Heart left ventricle (tissue), 13 donors: Measurements from ENCODE around the gene MS4A15.

Experiments
- POLR2A ChIP-seq, 2 donors: fragments of 450-650 bp; IDR thresholded peaks; one replicate each; pipeline ENCODE4 v1.6.1; 2017; ENCODE audit warnings: antibody characterized with exemption in 2 of 2, mild to moderate bottlenecking in 2 of 2, moderate library complexity in 2 of 2
- TF ChIP-seq, protein P1 (sequence below), 12 donors: fragments of 200-600 bp; sonication (generic) in 4 of 12; IDR thresholded peaks; one replicate each; pipeline versions ENCODE4 v1.5.0 to v1.8.0; 2018 to 2022; ENCODE audit warnings: antibody characterized with exemption in 12 of 12, mild to moderate bottlenecking in 5 of 12
- donor health status: ischemic (EF 13 %, LVEDD 7.1; RV severe dilation, severe dysfunction).
- donor health status: DM: no; HTN: yes; CAD: no.
- donor health status: DM: no; HTN: no; CAD: no.
- donor health status: ischemic (EF 25% LVEDD 6.9; RV normal size, moderate dysfunction).
- donor health status: ischemic (EF 25% LVEDD 5.7; RV mildly dilated, moderate dysfunction).
- donor health status: ischemic (EF 35%, LVEDD 5.7; RV mildly dilated, moderate dysfunction).
- donor health status: nonischemic (EF 11% LVEDD 7.7; RV severe dilation, severe dysfunction).
- donor health status: DM: yes; HTN: yes; CAD: no.
- donor health status: PGD.
- donor health status: ischemic (EF 29% LVEDD 5.4; RV normal size, mild dysfunction).
- donor health status: nonischemic (EF 23%, LVEDD 6.1; RV moderate dilation, normal function).

DNA sequence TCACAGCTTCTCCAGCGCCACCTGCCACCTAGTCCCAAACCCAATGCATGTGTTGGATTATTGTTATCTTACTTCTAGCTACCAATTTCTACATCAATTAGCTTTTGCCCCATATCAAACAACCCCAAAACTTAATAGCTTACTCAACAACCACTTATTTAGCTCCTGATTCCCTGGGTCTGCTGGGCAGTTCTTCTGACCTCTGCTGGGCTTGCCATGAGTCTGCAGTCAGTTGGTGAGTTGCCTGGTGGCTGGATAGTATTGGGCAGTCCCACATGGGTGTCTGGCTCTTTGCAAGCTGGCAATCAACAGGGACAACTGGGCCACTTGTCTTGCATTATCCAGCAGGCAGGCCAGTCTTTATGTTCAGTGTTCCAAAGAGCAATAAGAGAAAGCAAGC, 13.6 kb upstream of the MS4A15 start:
- TF ChIP-seq, protein P1, sequence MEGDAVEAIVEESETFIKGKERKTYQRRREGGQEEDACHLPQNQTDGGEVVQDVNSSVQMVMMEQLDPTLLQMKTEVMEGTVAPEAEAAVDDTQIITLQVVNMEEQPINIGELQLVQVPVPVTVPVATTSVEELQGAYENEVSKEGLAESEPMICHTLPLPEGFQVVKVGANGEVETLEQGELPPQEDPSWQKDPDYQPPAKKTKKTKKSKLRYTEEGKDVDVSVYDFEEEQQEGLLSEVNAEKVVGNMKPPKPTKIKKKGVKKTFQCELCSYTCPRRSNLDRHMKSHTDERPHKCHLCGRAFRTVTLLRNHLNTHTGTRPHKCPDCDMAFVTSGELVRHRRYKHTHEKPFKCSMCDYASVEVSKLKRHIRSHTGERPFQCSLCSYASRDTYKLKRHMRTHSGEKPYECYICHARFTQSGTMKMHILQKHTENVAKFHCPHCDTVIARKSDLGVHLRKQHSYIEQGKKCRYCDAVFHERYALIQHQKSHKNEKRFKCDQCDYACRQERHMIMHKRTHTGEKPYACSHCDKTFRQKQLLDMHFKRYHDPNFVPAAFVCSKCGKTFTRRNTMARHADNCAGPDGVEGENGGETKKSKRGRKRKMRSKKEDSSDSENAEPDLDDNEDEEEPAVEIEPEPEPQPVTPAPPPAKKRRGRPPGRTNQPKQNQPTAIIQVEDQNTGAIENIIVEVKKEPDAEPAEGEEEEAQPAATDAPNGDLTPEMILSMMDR (IDR thresholded peaks at IDR 0.05): no peak
- TF ChIP-seq POLR2A (IDR thresholded peaks at IDR 0.05): no peak
